Neural cell (in vitro differentiated cells): ENCODE data around the gene RTP5. TPM values are rescaled to one million over a fixed set of nuclear protein-coding genes. Genes with fewer than 3 reads are reported as not detected.

Experiments used
- H2AFZ ChIP-seq: fragments of 200-600, 300-800 bp; sonication (generic), shearing (Covaris generic); 2 replicates; pipeline ENCODE4 v1.6.0; 2014; ENCODE audit warnings: low read depth, mild to moderate bottlenecking, antibody characterized with exemption, low read length, moderate library complexity
- H3F3A ChIP-seq: fragments of 200-600 bp; shearing (Covaris generic); 2 replicates; pipeline ENCODE4 v1.6.1; 2016; ENCODE audit warnings: mild to moderate bottlenecking, moderate library complexity, mixed read lengths, antibody characterized with exemption, low read length; ENCODE audit not compliant: insufficient read depth, poor library complexity, severe bottlenecking
- H3K27ac ChIP-seq: fragments of 200-600, 300-800 bp; sonication (generic), shearing (Covaris generic); 2 replicates; pipeline ENCODE4 v1.5.1; 2014; ENCODE audit warnings: mild to moderate bottlenecking, low read length, moderate library complexity
- H3K27me3 ChIP-seq: fragments of 300-800, 200-600 bp; sonication (generic), shearing (Covaris generic); 2 replicates; pipeline ENCODE4 v1.6.0; 2014; ENCODE audit warnings: mild to moderate bottlenecking, low read depth, low read length, moderate library complexity; ENCODE audit not compliant: insufficient read depth
- H3K36me3 ChIP-seq: fragments of 300-800, 200-600 bp; sonication (generic), shearing (Covaris generic); 2 replicates; pipeline ENCODE4 v1.5.1; 2014; ENCODE audit warnings: mild to moderate bottlenecking, antibody characterized with exemption, low read length, moderate library complexity; ENCODE audit not compliant: insufficient read depth
- H3K4me2 ChIP-seq: fragments of 300-800, 200-600 bp; sonication (generic), shearing (Covaris generic); 2 replicates; pipeline ENCODE4 v1.6.0; 2014; ENCODE audit warnings: mild to moderate bottlenecking, low read length
- H3K4me3 ChIP-seq: fragments of 300-800, 200-600 bp; sonication (generic), shearing (Covaris generic); 2 replicates; pipeline ENCODE4 v1.5.1; 2014; ENCODE audit warnings: mild to moderate bottlenecking, low read length, moderate library complexity
- H3K79me2 ChIP-seq: fragments of 200-600 bp; shearing (Covaris generic); replicated peaks from 2 replicates; pipeline ENCODE4 v1.6.0; 2014; ENCODE audit warnings: mild to moderate bottlenecking, low read length, moderate library complexity; ENCODE audit not compliant: insufficient read depth
- H3K9ac ChIP-seq: fragments of 300-800, 200-600 bp; sonication (generic), shearing (Covaris generic); 2 replicates; pipeline ENCODE4 v1.6.1; 2016; ENCODE audit warnings: mild to moderate bottlenecking, low read length, mixed read lengths
- H3K9me2 ChIP-seq: fragments of 200-600 bp; shearing (Covaris generic); 2 replicates; pipeline ENCODE4 v1.6.1; 2016; ENCODE audit warnings: mild to moderate bottlenecking, low read length, mixed read lengths; ENCODE audit not compliant: insufficient read depth
- H3K9me3 ChIP-seq: fragments of 200-600, 300-800 bp; sonication (generic), shearing (Covaris generic); 2 replicates; pipeline ENCODE4 v1.6.1; 2016; ENCODE audit warnings: mild to moderate bottlenecking, mixed run types, low read length, moderate library complexity, mixed read lengths
- H4K20me1 ChIP-seq: fragments of 200-600 bp; shearing (Covaris generic); 2 replicates; pipeline ENCODE4 v1.6.1; 2016; ENCODE audit warnings: mild to moderate bottlenecking, mixed run types; ENCODE audit not compliant: insufficient read depth
- CTCF ChIP-seq: fragments of 450-650 bp; IDR thresholded peaks from 2 replicates; pipeline ENCODE4 v1.5.1; 2014; ENCODE audit warnings: antibody characterized with exemption, mild to moderate bottlenecking, moderate library complexity; ENCODE audit not compliant: poor library complexity, severe bottlenecking
- EP300 ChIP-seq: fragments of 450-650 bp; conservative IDR thresholded peaks from 2 replicates; pipeline ENCODE4 v1.6.1; 2014; ENCODE audit warnings: antibody characterized with exemption, mild to moderate bottlenecking, moderate library complexity; ENCODE audit not compliant: poor library complexity, severe bottlenecking
- EZH2 ChIP-seq: fragments of 200-600, 300-800 bp; shearing (Covaris generic), sonication (generic); IDR thresholded peaks from 2 replicates; pipeline ENCODE4 v1.6.1; 2014; ENCODE audit warnings: antibody characterized with exemption, low read length, borderline replicate concordance, mild to moderate bottlenecking; ENCODE audit not compliant: insufficient read depth, poor library complexity, severe bottlenecking
- MXI1 ChIP-seq: fragments of 450-650 bp; conservative IDR thresholded peaks from 2 replicates; pipeline ENCODE4 v1.6.1; 2014; ENCODE audit warnings: antibody characterized with exemption, mild to moderate bottlenecking; ENCODE audit not compliant: poor library complexity, severe bottlenecking
- POLR2AphosphoS5 ChIP-seq: IDR thresholded peaks from 2 replicates; pipeline ENCODE4 v1.6.1; 2012
- RAD21 ChIP-seq: fragments of 450-650 bp; conservative IDR thresholded peaks from 2 replicates; pipeline ENCODE4 v1.6.1; 2014; ENCODE audit warnings: antibody characterized with exemption, mild to moderate bottlenecking, moderate library complexity
- REST ChIP-seq: IDR thresholded peaks from 2 replicates; pipeline ENCODE4 v1.6.1; 2012; ENCODE audit warnings: borderline replicate concordance
- SMC3 ChIP-seq: fragments of 450-650 bp; conservative IDR thresholded peaks from 2 replicates; pipeline ENCODE4 v1.6.1; 2014; ENCODE audit warnings: antibody characterized with exemption, mild to moderate bottlenecking, moderate library complexity; ENCODE audit not compliant: poor library complexity
- TAF1 ChIP-seq: IDR thresholded peaks from 2 replicates; pipeline ENCODE4 v1.6.1; 2012; ENCODE audit warnings: low read depth
- polyA plus RNA-seq: library from polyadenylated mRNA; depleted of rRNA; stranded (reverse); fragments of >200 nt; gene quantifications from 2 replicates; pipeline ENCODE4 v1.2.3, GENCODE V29; 2014

Gene RTP5
- polyA plus RNA-seq, 1 donor from 2014 or later, result 1.8 TPM

- TF ChIP-seq EZH2 (no peak), RAD21 (no peak)
Measured at GRCh38 chr2:241888641-241889040, 19.1 kb downstream of the RTP5 start (continued).

- Histone ChIP-seq H3K4me3 (no peak overlapping the region), H3K9ac (no peak overlapping the region), H3K4me2 (no peak overlapping the region), H3F3A (no peaks in the 10 kb centered on the region), H3K27ac (no peak overlapping the region), H3K27me3 (no peaks in the 10 kb centered on the region), H3K79me2 (no peaks in the 10 kb centered on the region), H2AFZ (no peak overlapping the region), H3K36me3 (no peaks in the 10 kb centered on the region), H3K9me3 (no peaks in the 10 kb centered on the region), H4K20me1 (no peaks in the 10 kb centered on the region), H3K9me2 (no peaks in the 10 kb centered on the region)
- no peak for TF ChIP-seq SMC3
- no peak for TF ChIP-seq TAF1
- TF ChIP-seq MXI1, result no peak
- no peak for TF ChIP-seq REST
- TF ChIP-seq EZH2, result no peak
- TF ChIP-seq EP300, result no peak
- no peak for TF ChIP-seq POLR2AphosphoS5
- no peak for TF ChIP-seq CTCF
- TF ChIP-seq RAD21, result no peak
Measured at GRCh38 chr2:241890524-241891235, 21.2 kb downstream of the RTP5 start.

- Histone ChIP-seq H3K9me3 (no peaks in the 10 kb centered on the region), H3K9me2 (no peaks in the 10 kb centered on the region)
Measured at GRCh38 chr2:241891315-241891987, 21.9 kb downstream of the RTP5 start.

More at GRCh38 chr2:241891315-241891987, 21.9 kb downstream of the RTP5 start:
- Histone ChIP-seq H3K36me3 (no peaks in the 10 kb centered on the region), H3K79me2 (no peaks in the 10 kb centered on the region), H3K9ac (no peak overlapping the region), H3K4me2 (no peak overlapping the region), H3K4me3 (no peak overlapping the region), H2AFZ (no peak overlapping the region), H3F3A (no peaks in the 10 kb centered on the region), H3K27ac (no peak overlapping the region), H3K27me3 (no peaks in the 10 kb centered on the region), H4K20me1 (no peaks in the 10 kb centered on the region)
- no peak for TF ChIP-seq CTCF
- TF ChIP-seq RAD21, result no peak
- no peak for TF ChIP-seq EP300
- no peak for TF ChIP-seq POLR2AphosphoS5
- no peak for TF ChIP-seq TAF1
